LNCaP clone FGC (cell line): Measurements from ENCODE around the gene LSS.

Experiments
- DNase-seq: peaks from one replicate; pipeline ENCODE4 v3.0.0-alpha.2; 2011; ENCODE audit warnings: low read depth
- H3K4me3 ChIP-seq: 2 replicates; pipeline ENCODE4 v1.5.1; 2011; ENCODE audit warnings: mild to moderate bottlenecking, low read depth, low read length, control low read depth
- CTCF ChIP-seq: IDR thresholded peaks from 2 replicates; pipeline ENCODE4 v1.5.1; 2012; ENCODE audit warnings: mild to moderate bottlenecking; ENCODE audit not compliant: control insufficient read depth, insufficient read depth; ENCODE audit errors: extremely low read depth

The LSS gene

GRCh38 chr21:46239817-46240325, 11.3 kb upstream of the LSS start:
- no peak for DNase-seq
- H3K4me3 ChIP-seq: no peak overlapping the region
- TF ChIP-seq CTCF: no peak

GRCh38 chr21:46237474-46237873, 8.9 kb upstream of the LSS start:
- no peak overlapping the region for H3K4me3 ChIP-seq
- DNase-seq: no peak
- TF ChIP-seq CTCF: no peak

GRCh38 chr21:46234436-46234950, 5.9 kb upstream of the LSS start:
- TF ChIP-seq CTCF: no peak
- no peak for DNase-seq
- no peak overlapping the region for H3K4me3 ChIP-seq

DNA sequence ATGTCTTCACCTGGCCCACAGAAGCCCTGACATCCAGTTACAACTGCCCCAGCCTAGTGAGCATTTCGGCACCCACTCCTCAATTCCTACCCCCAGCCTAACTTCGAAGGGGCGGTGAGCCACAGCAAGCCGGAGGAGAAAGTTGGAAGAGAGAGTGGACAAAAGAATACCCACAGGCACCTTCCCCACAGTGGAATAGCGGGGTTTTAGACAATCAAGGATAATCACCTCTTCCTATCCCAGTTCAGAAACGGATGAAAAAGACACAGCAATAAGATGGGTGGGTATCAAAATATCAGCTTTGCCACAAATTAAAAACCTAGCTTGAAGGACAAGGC, 1.3 kb upstream of the LSS start:
- TF ChIP-seq CTCF: no peak
- H3K4me3 ChIP-seq: peak overlapping the region; percentile 72

DNA sequence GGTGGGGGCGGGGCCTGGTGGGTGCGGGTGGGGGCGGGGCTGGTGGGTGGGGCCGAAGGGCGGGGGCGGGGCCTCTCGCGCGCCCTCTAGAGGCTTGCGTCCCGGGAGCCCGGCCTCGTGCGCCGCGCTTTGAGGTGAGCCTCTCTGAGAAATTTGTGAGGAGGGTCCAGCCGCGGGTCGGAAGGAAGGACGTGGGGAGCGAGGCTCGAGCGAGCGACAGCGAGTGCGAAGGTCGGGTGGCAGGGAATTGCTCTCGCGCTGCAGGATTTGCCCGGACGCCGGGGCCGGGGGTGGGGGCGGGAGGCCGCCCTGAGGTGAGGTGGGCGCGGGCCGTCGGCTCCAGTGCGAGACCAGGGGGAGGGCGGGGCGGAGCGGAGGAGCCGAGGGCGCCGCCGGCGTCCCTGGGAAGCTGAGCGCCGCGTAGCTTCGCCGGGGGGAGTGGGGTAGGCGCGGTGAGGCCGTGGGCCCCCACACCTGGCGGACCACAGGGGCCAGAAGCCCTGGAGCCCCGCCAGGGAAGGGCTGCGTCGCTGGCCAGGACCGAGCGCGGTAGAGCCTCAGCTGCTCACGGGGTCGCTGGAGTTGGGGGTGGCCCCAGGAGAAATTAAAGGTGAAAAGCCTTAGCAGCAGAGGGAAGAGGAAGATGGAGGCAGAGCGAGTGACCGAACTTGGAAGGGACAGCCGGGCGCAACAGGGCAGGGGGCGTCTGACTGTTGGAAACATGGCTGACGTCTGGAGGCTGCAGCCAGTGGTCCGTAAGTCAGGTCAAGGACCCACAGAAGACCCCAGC, 754 bp upstream of the LSS start:
- H3K4me3 ChIP-seq: peak overlapping the region; percentile 72
- no peak for DNase-seq
- TF ChIP-seq CTCF: peak; percentile 67

More for the DNA sequence above, 1.3 kb upstream of the LSS start:
- no peak for DNase-seq

DNA sequence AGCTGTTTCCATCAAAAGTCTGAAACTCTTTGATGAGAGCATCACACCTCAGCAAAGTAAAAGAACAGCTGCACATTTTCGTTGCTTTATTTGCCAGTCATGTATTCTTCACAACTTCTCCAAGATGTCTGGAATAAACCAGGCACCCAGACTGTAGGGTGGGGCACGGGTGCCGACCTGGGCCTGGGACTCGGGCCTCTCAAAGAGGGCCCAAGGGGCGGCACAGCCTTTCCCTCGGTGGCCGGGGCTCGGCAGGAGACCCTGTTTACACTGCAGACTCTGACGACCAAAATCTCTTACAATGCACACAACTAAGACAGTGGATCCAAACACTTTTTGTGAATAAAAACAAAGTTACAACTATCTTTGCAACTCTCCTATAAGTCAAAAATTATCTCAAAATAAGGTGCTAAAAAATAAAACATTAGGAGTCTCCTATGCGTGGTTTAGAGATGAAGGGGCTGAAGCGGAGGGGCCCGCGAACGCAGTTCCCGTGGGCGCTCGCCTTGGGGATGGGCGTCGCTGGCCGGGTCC, 696 bp downstream of the LSS start:
- H3K4me3 ChIP-seq: peak overlapping the region; percentile 78
- TF ChIP-seq CTCF: no peak
- no peak for DNase-seq
